ENCODE data around the gene PDE8B.

DNA sequence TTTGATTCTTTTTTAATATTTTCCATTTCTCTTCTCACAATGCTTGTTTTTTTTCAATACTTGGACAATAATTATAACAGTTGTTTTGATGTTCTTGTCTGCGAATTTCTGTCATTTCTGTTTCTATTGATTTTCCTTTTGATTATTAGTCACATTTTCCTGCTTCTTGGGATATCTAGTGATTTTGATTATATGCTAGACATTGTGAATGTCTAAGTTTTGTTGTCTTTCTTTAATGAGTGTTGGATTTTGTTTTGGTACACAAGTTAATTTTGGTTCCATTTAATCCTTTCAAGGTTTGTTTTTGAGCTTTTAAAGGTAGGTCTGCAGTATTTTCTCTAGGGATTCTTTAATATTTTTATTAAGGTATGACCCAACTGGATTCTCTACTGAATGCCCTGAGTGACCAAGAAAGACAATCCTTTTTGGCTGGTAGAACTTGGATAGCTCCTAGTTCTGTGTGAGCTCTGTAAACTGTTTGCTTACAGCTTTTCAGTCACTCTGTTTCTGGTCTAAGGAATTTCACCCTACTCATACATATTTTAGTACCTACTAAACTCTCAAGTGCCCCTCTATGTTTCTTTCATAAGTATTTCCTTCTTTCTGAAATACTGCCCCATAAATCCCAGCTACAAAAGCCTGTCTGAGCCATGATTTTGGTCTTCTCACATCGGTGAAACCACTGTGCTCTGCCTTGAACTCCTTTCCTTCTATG, 12.5 kb upstream of the PDE8B start:
- TF ChIP-seq CTCF (optimal IDR thresholded peaks at IDR 0.05 in 1 of 3, IDR thresholded peaks at IDR 0.05 in 1 of 3, conservative IDR thresholded peaks at IDR 0.05 in 1 of 3; ENCODE audit: extremely low read depth in 1 of 3, insufficient read depth in 2 of 3, low read length in 3 of 3): no peak
- TF ChIP-seq EZH2 (IDR thresholded peaks at IDR 0.05; ENCODE audit: low read length): no peak

Data from keratinocyte (primary cell).